H9 (cell line): Measurements from ENCODE around the gene CRMP1. TPM values are rescaled to one million over a fixed set of nuclear protein-coding genes. Genes with fewer than 3 reads are reported as not detected.

Source experiments
- DNase-seq: peaks from one replicate; pipeline ENCODE4 v3.0.0-alpha.2; 2017
- H2AFZ ChIP-seq: one replicate; pipeline ENCODE4 v1.6.1; 2013; ENCODE audit warnings: mild to moderate bottlenecking, low read length, control low read depth, moderate library complexity
- H2AK5ac ChIP-seq: 2 replicates; pipeline ENCODE4 v1.6.1; 2013; ENCODE audit warnings: low read length, control low read depth, mixed read lengths; ENCODE audit not compliant: insufficient read length
- H2BK120ac ChIP-seq: one replicate; pipeline ENCODE4 v1.6.1; 2013; ENCODE audit warnings: low read depth, mild to moderate bottlenecking, low read length, control low read depth, inconsistent platforms; ENCODE audit not compliant: poor library complexity, severe bottlenecking
- H2BK12ac ChIP-seq: 2 replicates; pipeline ENCODE4 v1.6.1; 2013; ENCODE audit warnings: low read length, control low read depth, mixed read lengths, low read depth; ENCODE audit not compliant: insufficient read length
- H2BK15ac ChIP-seq: 2 replicates; pipeline ENCODE4 v1.6.1; 2013; ENCODE audit warnings: low read depth, low read length, control low read depth
- H2BK20ac ChIP-seq: one replicate; pipeline ENCODE4 v1.6.1; 2013; ENCODE audit warnings: low read depth, mild to moderate bottlenecking, low read length, control low read depth, inconsistent platforms; ENCODE audit not compliant: poor library complexity, severe bottlenecking
- H2BK5ac ChIP-seq: 2 replicates; pipeline ENCODE4 v1.6.1; 2013; ENCODE audit warnings: low read length, control low read depth, mixed read lengths; ENCODE audit not compliant: insufficient read length
- H3K14ac ChIP-seq: 2 replicates; pipeline ENCODE4 v1.6.1; 2013; ENCODE audit warnings: low read length, control low read depth; ENCODE audit not compliant: insufficient read depth
- H3K18ac ChIP-seq: 2 replicates; pipeline ENCODE4 v1.6.1; 2013; ENCODE audit warnings: low read depth, mild to moderate bottlenecking, mixed read lengths, low read length, control low read depth; ENCODE audit not compliant: insufficient read length
- H3K23ac ChIP-seq: 2 replicates; pipeline ENCODE4 v1.6.1; 2013; ENCODE audit warnings: low read length, control low read depth, mixed read lengths, low read depth; ENCODE audit not compliant: insufficient read length
- H3K23me2 ChIP-seq: 2 replicates; pipeline ENCODE4 v1.6.1; 2013; ENCODE audit warnings: low read depth, mild to moderate bottlenecking, mixed read lengths, low read length, control low read depth; ENCODE audit not compliant: insufficient read length, poor library complexity, severe bottlenecking
- H3K27ac ChIP-seq: 2 replicates; pipeline ENCODE4 v1.5.1; 2013; ENCODE audit warnings: low read length, control low read depth, mixed read lengths, low read depth; ENCODE audit not compliant: insufficient read length
- H3K27me3 ChIP-seq: 2 replicates; pipeline ENCODE4 v1.6.1; 2013; ENCODE audit warnings: low read length, control low read depth, inconsistent platforms; ENCODE audit not compliant: insufficient read depth
- H3K4ac ChIP-seq: 2 replicates; pipeline ENCODE4 v1.6.1; 2013; ENCODE audit warnings: low read depth, mild to moderate bottlenecking, control low read depth, inconsistent platforms, low read length, moderate library complexity
- H3K4me1 ChIP-seq: 2 replicates; pipeline ENCODE4 v1.6.1; 2013; ENCODE audit warnings: low read length, control low read depth, inconsistent platforms; ENCODE audit not compliant: insufficient read depth
- H3K4me2 ChIP-seq: 2 replicates; pipeline ENCODE4 v1.6.1; 2013; ENCODE audit warnings: low read length, control low read depth, mixed read lengths; ENCODE audit not compliant: insufficient read length, insufficient read depth
- H3K56ac ChIP-seq: 2 replicates; pipeline ENCODE4 v1.6.1; 2013; ENCODE audit warnings: low read depth, mild to moderate bottlenecking, mixed read lengths, low read length, control low read depth; ENCODE audit not compliant: insufficient read length
- H3K79me1 ChIP-seq: 2 replicates; pipeline ENCODE4 v1.6.1; 2013; ENCODE audit warnings: low read depth, mild to moderate bottlenecking, moderate library complexity, low read length, control low read depth, inconsistent platforms; ENCODE audit not compliant: insufficient read depth, poor library complexity, severe bottlenecking
- H3K79me2 ChIP-seq: 2 replicates; pipeline ENCODE4 v1.6.1; 2013; ENCODE audit warnings: low read length, control low read depth, inconsistent platforms; ENCODE audit not compliant: insufficient read depth
- H3K9ac ChIP-seq: 2 replicates; pipeline ENCODE4 v1.6.1; 2013; ENCODE audit warnings: low read length, control low read depth, mixed read lengths; ENCODE audit not compliant: insufficient read length; ENCODE audit errors: extremely low read depth
- H3K9me3 ChIP-seq: one replicate; pipeline ENCODE4 v1.6.1; 2013; ENCODE audit warnings: low read depth, low read length, inconsistent platforms; ENCODE audit not compliant: control insufficient read depth
- H3T11ph ChIP-seq: one replicate; pipeline ENCODE4 v1.6.1; 2013; ENCODE audit warnings: mild to moderate bottlenecking, low read length, control low read depth, inconsistent platforms
- H4K20me1 ChIP-seq: one replicate; pipeline ENCODE4 v1.6.1; 2013; ENCODE audit not compliant: control insufficient read depth, insufficient read length, insufficient read depth
- H4K5ac ChIP-seq: 2 replicates; pipeline ENCODE4 v1.6.1; 2013; ENCODE audit warnings: low read depth, mild to moderate bottlenecking, mixed read lengths, low read length, control low read depth; ENCODE audit not compliant: insufficient read length
- H4K8ac ChIP-seq: replicated peaks from 2 replicates; pipeline ENCODE4 v1.6.1; 2013; ENCODE audit warnings: low read length, control low read depth, mixed read lengths, low read depth; ENCODE audit not compliant: insufficient read length
- H4K91ac ChIP-seq: 2 replicates; pipeline ENCODE4 v1.6.1; 2013; ENCODE audit warnings: low read depth, mild to moderate bottlenecking, moderate library complexity, mixed read lengths, low read length, control low read depth; ENCODE audit not compliant: insufficient read length
- H3K27ac Mint-ChIP-seq, 3 experiments: 2 replicates in 2 of 3; 3 replicates in 1 of 3; pipeline ENCODE4 v1.8.0; 2020 to 2021; ENCODE audit warnings: mixed read lengths in 3 of 3, mild to moderate bottlenecking in 1 of 3, moderate library complexity in 1 of 3
- H3K27me3 Mint-ChIP-seq: 2 replicates; pipeline ENCODE4 v1.8.0; 2021; ENCODE audit warnings: low read depth, mild to moderate bottlenecking, moderate library complexity, mixed read lengths
- H3K36me3 Mint-ChIP-seq, 3 experiments: 2 replicates in 2 of 3; 3 replicates in 1 of 3; pipeline ENCODE4 v1.8.0; 2020 to 2021; ENCODE audit warnings: low read depth in 3 of 3, mixed read lengths in 3 of 3; ENCODE audit not compliant: insufficient read depth in 1 of 3
- H3K4me1 Mint-ChIP-seq, 2 experiments: 2 replicates each; pipeline ENCODE4 v1.8.0; 2020; ENCODE audit warnings: mixed read lengths in 2 of 2
- H3K4me3 Mint-ChIP-seq, 2 experiments: 2 replicates in 1 of 2; 3 replicates in 1 of 2; pipeline ENCODE4 v1.8.0; 2020 to 2021; ENCODE audit warnings: mild to moderate bottlenecking in 2 of 2, mixed read lengths in 2 of 2, moderate library complexity in 1 of 2
- H3K9me3 Mint-ChIP-seq, 2 experiments: 2 replicates in 1 of 2; 3 replicates in 1 of 2; pipeline ENCODE4 v1.8.0; 2020; ENCODE audit warnings: mild to moderate bottlenecking in 2 of 2, mixed read lengths in 2 of 2, moderate library complexity in 1 of 2
- WGBS: extraction: QIAGEN DNeasy Blood & Tissue Kit; methylation state at CpG from one replicate; pipeline ENCODE4 v1.1.7; 2013; ENCODE audit warnings: missing lambda C conversion rate, low lambda C conversion rate, mixed read lengths; ENCODE audit not compliant: insufficient read length; ENCODE audit errors: extremely low coverage; 5-methylcytosine and 5-hydroxymethylcytosine counted together
- total RNA-seq: library from RNA; stranded (reverse); gene quantifications from 2 replicates; pipeline ENCODE4 v1.2.1, GENCODE V29; 2021
- TF ChIP-seq, protein P1 (sequence below): fragments of 200-600 bp; sonication (generic); conservative IDR thresholded peaks from 3 replicates; pipeline ENCODE4 v1.8.0; 2021; ENCODE audit warnings: antibody characterized with exemption, mild to moderate bottlenecking

Gene CRMP1
- total RNA-seq, 1 experiment from 2014 or later = 71.6 TPM

DNA sequence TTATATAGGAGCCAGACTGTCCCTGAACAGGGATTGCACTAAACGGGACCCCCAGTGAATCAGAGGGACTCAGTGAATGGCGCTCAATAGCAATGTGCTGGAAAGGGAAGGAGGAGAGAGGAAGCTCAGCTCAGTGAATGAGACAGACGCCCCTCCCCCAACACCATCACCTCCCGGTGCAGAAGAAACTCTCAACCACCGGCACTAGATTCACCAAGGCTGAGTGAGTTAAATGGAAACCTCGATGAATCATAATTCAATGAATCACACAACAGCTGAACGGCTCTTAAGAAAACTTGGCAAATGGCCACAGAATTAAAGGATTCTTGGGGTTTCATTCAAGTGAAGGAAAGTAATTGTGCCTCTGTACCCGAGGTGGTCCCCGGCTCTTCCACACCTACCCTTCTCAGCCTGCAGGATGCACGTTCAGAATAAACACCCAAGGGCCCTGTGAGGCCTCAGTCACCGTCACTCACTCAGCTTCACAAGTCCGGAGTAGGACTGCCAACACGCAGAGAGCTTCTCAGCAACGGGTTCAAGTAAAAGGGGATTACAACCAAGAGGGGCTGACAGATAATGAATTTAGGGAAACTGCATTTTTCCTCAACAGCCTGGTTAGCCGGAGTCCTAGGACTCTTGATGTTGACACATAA lies 29.3 kb downstream of the CRMP1 start:
- Histone ChIP-seq H3K4me2 (no peak overlapping the region), H2BK12ac (no peak overlapping the region), H3K23me2 (no peaks in the 10 kb centered on the region), H3K18ac (no peak overlapping the region), H3K56ac (no peak overlapping the region), H4K20me1 (no peaks in the 10 kb centered on the region), H3T11ph (no peak overlapping the region), H2BK15ac (no peak overlapping the region), H3K23ac (no peak overlapping the region), H3K27ac (no peak overlapping the region), H3K9me3 (no peaks in the 10 kb centered on the region), H2BK5ac (no peak overlapping the region), H3K14ac (no peak overlapping the region), H3K79me2 (no peaks in the 10 kb centered on the region), H3K79me1 (no peaks in the 10 kb centered on the region), H3K4me1 (no peaks in the 10 kb centered on the region; the same call in 1 of the 2 replicates), H2BK20ac (no peak overlapping the region), H2BK120ac (no peak overlapping the region), H3K9ac (no peak overlapping the region), H4K5ac (no peak overlapping the region), H2AK5ac (no peak overlapping the region), H3K4ac (no peak overlapping the region), H4K91ac (no peak overlapping the region), H2AFZ (no peak overlapping the region), H4K8ac (no peak overlapping the region), H3K27me3 (no peaks in the 10 kb centered on the region)
- peaks cover 13 to 16% of the 10 kb centered on the region in 2 experiments for H3K4me1 Mint-ChIP-seq
- DNase-seq = no peak
- no peaks in the 10 kb centered on the region for H3K27me3 Mint-ChIP-seq
- H3K4me3 Mint-ChIP-seq = no peak overlapping the region
- WGBS = no CpG with 5 or more reads among the region's 15 CpGs
- peak overlapping the region; percentile 36 to 75 (median 48); a peak in 2 of 7 replicates for H3K27ac Mint-ChIP-seq
- TF ChIP-seq, protein P1, sequence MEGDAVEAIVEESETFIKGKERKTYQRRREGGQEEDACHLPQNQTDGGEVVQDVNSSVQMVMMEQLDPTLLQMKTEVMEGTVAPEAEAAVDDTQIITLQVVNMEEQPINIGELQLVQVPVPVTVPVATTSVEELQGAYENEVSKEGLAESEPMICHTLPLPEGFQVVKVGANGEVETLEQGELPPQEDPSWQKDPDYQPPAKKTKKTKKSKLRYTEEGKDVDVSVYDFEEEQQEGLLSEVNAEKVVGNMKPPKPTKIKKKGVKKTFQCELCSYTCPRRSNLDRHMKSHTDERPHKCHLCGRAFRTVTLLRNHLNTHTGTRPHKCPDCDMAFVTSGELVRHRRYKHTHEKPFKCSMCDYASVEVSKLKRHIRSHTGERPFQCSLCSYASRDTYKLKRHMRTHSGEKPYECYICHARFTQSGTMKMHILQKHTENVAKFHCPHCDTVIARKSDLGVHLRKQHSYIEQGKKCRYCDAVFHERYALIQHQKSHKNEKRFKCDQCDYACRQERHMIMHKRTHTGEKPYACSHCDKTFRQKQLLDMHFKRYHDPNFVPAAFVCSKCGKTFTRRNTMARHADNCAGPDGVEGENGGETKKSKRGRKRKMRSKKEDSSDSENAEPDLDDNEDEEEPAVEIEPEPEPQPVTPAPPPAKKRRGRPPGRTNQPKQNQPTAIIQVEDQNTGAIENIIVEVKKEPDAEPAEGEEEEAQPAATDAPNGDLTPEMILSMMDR = no peak
- peaks cover 21 to 41% (median 22%) of the 10 kb centered on the region in 3 experiments for H3K36me3 Mint-ChIP-seq
- no peaks in the 10 kb centered on the region; a peak in 1 of 5 replicates for H3K9me3 Mint-ChIP-seq
